Activated CD4-positive, CD25-positive, alpha-beta regulatory T cell treated with anti-CD3 and anti-CD28 coated beads, Interleukin-2, amount 50 U/mL, for 16 hours (primary cell): ENCODE data around the gene CHDH.

ENCODE experiments used
- DNase-seq: peaks from one replicate; pipeline ENCODE4 v3.0.0-alpha.2; 2020; ENCODE audit warnings: low read depth, low spot score

The CHDH gene

GRCh38 chr3:53808496-53808895 is 37.7 kb downstream of the CHDH start:
- no peak for DNase-seq

- DNase-seq = no peak
These were observed 39.0 kb downstream of the CHDH start for GRCh38 chr3:53807117-53807810.

GRCh38 chr3:53806182-53807116 is 39.8 kb downstream of the CHDH start:
- no peak for DNase-seq

GRCh38 chr3:53805463-53806159 is 40.6 kb downstream of the CHDH start:
- no peak for DNase-seq

- DNase-seq = no peak
These were observed 41.3 kb downstream of the CHDH start for GRCh38 chr3:53804697-53805462.

- no peak for DNase-seq
These were observed 42.2 kb downstream of the CHDH start for GRCh38 chr3:53803816-53804695.

- no peak for DNase-seq
These were observed 42.9 kb downstream of the CHDH start for GRCh38 chr3:53803124-53803815.

- DNase-seq = no peak
These were observed 43.9 kb downstream of the CHDH start for GRCh38 chr3:53802256-53802880.

- no peak for DNase-seq
These were observed 44.9 kb downstream of the CHDH start for GRCh38 chr3:53801319-53801718.

GRCh38 chr3:53800041-53800906 is 45.9 kb downstream of the CHDH start:
- DNase-seq = no peak

GRCh38 chr3:53799338-53799865 is 46.8 kb downstream of the CHDH start:
- DNase-seq = no peak

- no peak for DNase-seq
These were observed 48.1 kb downstream of the CHDH start for GRCh38 chr3:53798144-53798543.

- DNase-seq = no peak
These were observed 50.2 kb downstream of the CHDH start for GRCh38 chr3:53795789-53796560.

GRCh38 chr3:53795176-53795575 is 51.0 kb downstream of the CHDH start:
- DNase-seq = no peak

- DNase-seq = no peak
These were observed 51.6 kb downstream of the CHDH start for GRCh38 chr3:53794597-53794996.

GRCh38 chr3:53792866-53793265 is 53.4 kb downstream of the CHDH start:
- DNase-seq = no peak

- DNase-seq = no peak
These were observed 54.9 kb downstream of the CHDH start for GRCh38 chr3:53791317-53791716.
